Fibroblast of peridontal ligament (primary cell): ENCODE results near the gene LATS2.

Experiments used
- DNase-seq: peaks from one replicate; pipeline ENCODE4 v3.0.0-alpha.2; 2010; ENCODE audit errors: extremely low read depth

LATS2 gene

GRCh38 chr13:21061029-21061763 lies at the start of gene LATS2:
LATS2 (minus strand) TSS chr13:21061586; CDS start chr13:21046026, 15,560 bp downstream.
- DNase-seq = peak; percentile 92

- DNase-seq = no peak
Observed at GRCh38 chr13:21109168-21109567, 47.8 kb upstream of the LATS2 start.

DNA sequence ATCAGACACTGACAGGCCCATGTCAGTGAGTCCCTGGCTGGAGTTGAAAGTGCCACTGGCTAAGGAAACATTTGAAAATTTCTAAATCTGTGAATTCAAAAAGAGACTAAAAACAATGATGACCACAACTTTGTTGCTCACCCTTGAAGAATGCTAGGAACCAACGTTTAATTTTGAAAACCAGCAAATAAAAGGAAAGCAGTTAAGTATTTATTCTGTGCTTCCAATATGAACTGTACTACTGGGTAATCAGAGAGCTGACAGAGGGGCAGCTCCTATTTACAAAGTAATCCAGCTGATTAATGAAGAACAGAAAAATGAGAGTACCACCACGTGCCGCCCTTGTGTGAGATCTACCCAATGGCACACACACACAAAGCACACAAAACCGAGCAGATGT lies 44.7 kb upstream of the LATS2 start:
- peak; percentile 84 for DNase-seq

- no peak for DNase-seq
Observed at GRCh38 chr13:21104199-21105019, 43.0 kb upstream of the LATS2 start.

DNA sequence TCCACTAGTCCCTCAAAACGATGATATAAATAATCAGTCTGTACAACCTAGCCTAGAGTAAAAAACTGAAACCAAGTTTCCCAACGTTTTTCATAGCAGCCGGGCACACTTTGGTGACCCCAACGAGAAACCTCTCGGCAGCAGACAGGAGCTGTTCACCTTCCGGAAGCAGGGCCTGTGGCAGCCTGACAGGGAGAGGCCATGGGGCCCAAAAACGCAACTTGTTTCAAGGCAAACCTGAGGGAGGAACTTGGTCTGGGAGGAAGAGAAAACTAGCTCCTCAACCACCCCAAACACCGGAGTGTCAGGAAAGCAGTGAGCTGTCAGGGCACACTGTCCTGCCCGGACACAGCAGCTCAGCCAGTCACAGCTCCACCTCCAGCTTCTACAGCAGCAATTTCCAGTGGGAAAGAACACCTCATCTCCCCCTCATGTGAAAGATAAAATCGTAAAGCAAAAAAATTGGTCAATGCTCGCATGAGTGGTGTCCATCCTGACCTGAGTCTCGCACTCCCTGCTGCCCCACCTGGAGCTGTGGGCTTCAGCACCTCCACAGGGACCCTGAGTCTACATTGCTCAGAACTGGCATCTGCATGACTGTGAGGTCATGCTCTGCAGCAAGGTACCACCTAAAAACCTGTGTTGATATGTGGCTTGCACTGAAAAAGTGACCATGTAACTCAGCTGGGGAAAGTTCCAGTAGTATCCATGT lies 40.6 kb upstream of the LATS2 start:
- no peak for DNase-seq

GRCh38 chr13:21100994-21101757 lies 39.8 kb upstream of the LATS2 start:
- DNase-seq = no peak

- DNase-seq = no peak
Observed at GRCh38 chr13:21100211-21100610, 38.8 kb upstream of the LATS2 start.

- no peak for DNase-seq
Observed at GRCh38 chr13:21095311-21095710, 33.9 kb upstream of the LATS2 start.

DNA sequence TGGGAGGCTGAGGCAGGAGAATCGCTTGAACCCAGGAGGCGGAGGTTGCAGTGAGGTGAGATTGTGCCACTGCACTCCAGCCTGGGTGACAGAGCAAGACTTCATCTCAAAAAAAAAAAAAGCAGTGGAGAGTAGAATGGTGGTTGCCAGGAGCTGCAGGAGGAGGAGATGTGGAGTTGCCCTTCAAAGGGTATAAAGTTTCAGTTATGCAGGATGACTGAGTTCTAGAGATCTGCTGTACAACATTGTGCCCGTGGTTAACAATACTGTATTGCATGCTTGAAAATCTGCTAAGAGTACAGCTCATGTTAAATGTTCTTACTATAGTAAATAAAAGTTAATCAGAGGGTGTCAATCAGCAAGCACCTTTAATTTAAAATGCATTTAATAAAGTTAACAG lies 28.4 kb upstream of the LATS2 start:
- DNase-seq = no peak

DNA sequence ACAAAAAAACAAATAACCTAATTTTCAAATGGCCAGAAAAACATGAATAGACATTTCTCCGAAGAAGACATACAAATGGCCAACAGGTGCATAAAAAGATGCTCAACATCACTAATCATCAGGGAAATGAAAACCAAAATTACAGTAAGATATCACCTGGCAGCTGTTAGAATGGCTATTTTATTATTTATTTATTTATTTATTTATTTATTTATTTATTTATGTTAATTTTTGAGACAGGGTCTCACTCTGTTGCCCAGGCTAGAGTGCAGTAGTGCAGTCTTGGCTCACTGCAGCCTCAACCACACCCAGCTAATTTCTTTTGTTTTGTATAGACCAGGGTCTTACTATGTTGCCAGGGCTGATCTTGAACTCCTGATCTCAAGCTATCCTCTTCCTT lies 27.1 kb upstream of the LATS2 start:
- no peak for DNase-seq

- DNase-seq = no peak
Observed at GRCh38 chr13:21086929-21087328, 25.5 kb upstream of the LATS2 start.

- DNase-seq = no peak
Observed at GRCh38 chr13:21081926-21082325, 20.5 kb upstream of the LATS2 start.

DNA sequence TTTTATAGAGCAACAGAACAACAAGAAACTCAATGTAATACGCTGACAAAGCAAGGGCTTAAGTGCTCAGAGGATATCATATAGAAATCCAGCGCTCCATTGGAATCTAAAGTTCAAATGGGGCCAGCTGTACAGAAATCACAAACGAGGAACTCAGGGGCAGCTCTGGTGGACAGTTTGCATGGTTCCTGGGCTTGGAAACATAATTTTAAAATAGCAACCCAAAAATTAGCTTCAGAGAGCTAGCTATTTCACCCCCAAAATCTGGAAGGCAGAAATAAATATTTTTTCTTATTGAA lies 19.2 kb upstream of the LATS2 start:
- no peak for DNase-seq

- peak; percentile 88 for DNase-seq
Observed at GRCh38 chr13:21079761-21080592, 18.6 kb upstream of the LATS2 start.

DNA sequence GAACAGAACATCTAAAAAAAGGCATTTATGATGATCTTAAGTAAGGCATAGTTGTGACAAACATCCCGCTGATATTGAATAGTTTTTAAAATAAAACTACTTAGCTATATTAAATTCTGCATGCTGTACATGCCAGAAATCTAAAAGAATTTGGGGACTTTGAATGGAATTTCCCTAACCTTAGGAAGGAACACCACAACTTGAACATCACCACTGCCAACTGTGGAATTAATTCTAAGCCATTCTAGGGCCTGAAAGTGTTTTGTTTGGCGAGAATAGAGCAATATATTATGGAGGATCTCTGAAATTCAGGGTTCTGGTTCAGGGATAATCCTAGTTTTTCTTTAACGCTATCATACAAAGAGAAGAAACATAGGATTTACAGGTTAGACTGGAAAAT lies 17.8 kb upstream of the LATS2 start:
- DNase-seq = no peak

GRCh38 chr13:21078501-21078900 lies 17.1 kb upstream of the LATS2 start:
- peak; percentile 53 for DNase-seq

GRCh38 chr13:21077788-21078353 lies 16.5 kb upstream of the LATS2 start:
- DNase-seq = no peak

- DNase-seq = no peak
Observed at GRCh38 chr13:21077076-21077787, 15.8 kb upstream of the LATS2 start.

DNA sequence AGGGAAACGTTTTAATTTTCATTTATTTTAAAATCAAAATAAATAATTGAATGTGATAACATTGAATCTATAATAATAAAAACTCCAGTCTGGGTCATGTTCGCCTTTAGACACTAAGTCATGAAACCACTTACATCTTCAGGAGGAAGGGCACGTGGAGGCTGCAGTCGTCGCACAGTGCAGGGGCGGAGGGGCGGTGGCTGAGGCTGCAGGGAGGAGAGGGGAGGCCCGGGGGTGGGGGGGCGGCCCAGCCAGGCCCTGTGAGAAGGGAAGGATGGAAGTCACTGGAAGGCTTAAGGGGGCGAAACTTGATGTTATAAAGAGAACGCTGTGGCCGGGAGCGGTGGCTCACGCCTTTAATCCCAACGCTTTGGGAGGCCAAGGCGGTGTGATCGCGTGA lies 14.9 kb upstream of the LATS2 start:
- no peak for DNase-seq
